ENCODE measurements around the gene BRD4. TPM values are rescaled to one million over a fixed set of nuclear protein-coding genes. Genes with fewer than 3 reads are reported as not detected.
"Not testable (repeated sequence)": the region's sequence is repeated elsewhere in the genome, so short reads cannot be mapped to it uniquely, and the experiment has no call there.

BRD4 gene
- total RNA-seq, 2 experiments from 2014 or later: 103 to 110 TPM

GRCh38 chr19:15354566-15355296 is 22.4 kb upstream of the BRD4 start:
- no peaks in the 10 kb centered on the region for H3K27me3 Mint-ChIP-seq
- CTCF ChIA-PET: no interaction called here
- peaks cover 3% of the 10 kb centered on the region for H3K4me1 Mint-ChIP-seq

DNA sequence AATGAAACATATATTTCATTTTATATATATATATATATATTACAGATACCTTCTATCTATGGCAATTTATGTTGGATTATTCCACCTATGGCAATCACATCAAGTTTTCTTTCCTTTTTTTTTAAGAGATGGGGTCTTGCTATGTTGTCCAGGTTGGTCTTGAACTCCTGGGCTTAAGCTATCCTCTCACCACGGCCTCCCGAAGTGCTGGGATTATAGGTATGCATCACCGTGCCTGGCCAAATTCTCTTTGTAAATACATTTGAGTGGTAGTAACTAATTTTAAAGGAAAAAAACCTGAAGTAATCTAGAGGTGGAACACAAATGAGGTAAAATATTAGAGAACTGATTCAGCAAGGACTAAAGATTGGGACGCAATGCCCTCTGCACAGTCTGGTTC is 21.6 kb upstream of the BRD4 start:
- Mint-ChIP-seq H3K27me3 (no peaks in the 10 kb centered on the region), H3K9me3 (no peaks in the 10 kb centered on the region), H3K4me3 (no peak overlapping the region), H3K36me3 (ENCODE audit: low read depth) (peaks cover 42% of the 10 kb centered on the region), H3K27ac (no peak overlapping the region), H3K4me1 (no peaks in the 10 kb centered on the region)
- POLR2A ChIA-PET: no interaction called here
- DNase-seq: no peak
- CTCF ChIA-PET: no interaction called here

More at GRCh38 chr19:15354566-15355296, 22.4 kb upstream of the BRD4 start:
- DNase-seq: no peak
- Mint-ChIP-seq H3K4me3 (no peak overlapping the region), H3K36me3 (ENCODE audit: low read depth) (peaks cover 47% of the 10 kb centered on the region), H3K9me3 (no peaks in the 10 kb centered on the region), H3K27ac (no peak overlapping the region)
- POLR2A ChIA-PET: no interaction called here

- DNase-seq, H3K4me1 Mint-ChIP-seq, H3K27ac Mint-ChIP-seq, H3K9me3 Mint-ChIP-seq, H3K27me3 Mint-ChIP-seq, H3K4me3 Mint-ChIP-seq: not testable (repeated sequence)
- ChIA-PET POLR2A (interaction anchor here (0.9 kb wide), 1 partner anchor 26 kb away, joined by 3 read pairs; no protein-coding TSS in a partner anchor), CTCF (interaction anchor here (0.7 kb wide), 1 partner anchor 261 kb away, joined by 3 read pairs; no protein-coding TSS in a partner anchor)
- H3K36me3 Mint-ChIP-seq (ENCODE audit: low read depth): peaks cover 29% of the 10 kb centered on the region
Measured at GRCh38 chr19:15352535-15352934, 20.2 kb upstream of the BRD4 start.

GRCh38 chr19:15341328-15341727 is 9.0 kb upstream of the BRD4 start:
- DNase-seq; H3K9me3 Mint-ChIP-seq; POLR2A ChIA-PET; H3K36me3 Mint-ChIP-seq (ENCODE audit: low read depth); H3K27ac Mint-ChIP-seq; H3K4me1 Mint-ChIP-seq; H3K4me3 Mint-ChIP-seq; H3K27me3 Mint-ChIP-seq; CTCF ChIA-PET: not testable (repeated sequence)

GRCh38 chr19:15340086-15340485 is 7.7 kb upstream of the BRD4 start:
- no peak overlapping the region for H3K4me3 Mint-ChIP-seq
- no peak for DNase-seq
- no peak overlapping the region for H3K27ac Mint-ChIP-seq
- H3K4me1 Mint-ChIP-seq: no peaks in the 10 kb centered on the region
- H3K27me3 Mint-ChIP-seq: no peaks in the 10 kb centered on the region
- ChIA-PET POLR2A (no interaction called here), CTCF (no interaction called here)
- H3K36me3 Mint-ChIP-seq (ENCODE audit: low read depth): peaks cover 5% of the 10 kb centered on the region
- H3K9me3 Mint-ChIP-seq: no peaks in the 10 kb centered on the region

DNA sequence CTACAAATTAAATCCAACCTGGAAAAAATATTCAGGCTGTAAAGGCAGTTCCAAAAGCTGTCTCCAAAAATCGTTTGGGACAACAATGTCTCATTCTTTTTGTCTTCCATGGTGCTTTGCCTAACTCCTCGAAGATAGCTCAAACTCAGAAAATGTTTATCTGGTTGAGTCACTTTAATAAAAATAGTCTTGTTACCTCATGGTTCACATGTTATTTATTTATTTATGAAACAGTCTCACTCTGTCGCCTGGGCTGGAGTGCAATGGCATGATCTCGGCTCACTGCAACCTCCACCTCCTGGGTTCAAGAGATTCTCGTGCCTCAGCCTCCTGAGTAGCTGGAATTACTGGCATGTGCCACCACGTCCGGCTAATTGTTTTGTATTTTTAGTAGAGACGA is 4.9 kb upstream of the BRD4 start:
- ChIA-PET POLR2A (no interaction called here), CTCF (no interaction called here)
- Mint-ChIP-seq H3K4me1 (peaks cover 6% of the 10 kb centered on the region), H3K27me3 (no peaks in the 10 kb centered on the region), H3K4me3 (no peak overlapping the region), H3K36me3 (ENCODE audit: low read depth) (no peaks in the 10 kb centered on the region), H3K9me3 (no peaks in the 10 kb centered on the region), H3K27ac (no peak overlapping the region)
- no peak for DNase-seq

DNA sequence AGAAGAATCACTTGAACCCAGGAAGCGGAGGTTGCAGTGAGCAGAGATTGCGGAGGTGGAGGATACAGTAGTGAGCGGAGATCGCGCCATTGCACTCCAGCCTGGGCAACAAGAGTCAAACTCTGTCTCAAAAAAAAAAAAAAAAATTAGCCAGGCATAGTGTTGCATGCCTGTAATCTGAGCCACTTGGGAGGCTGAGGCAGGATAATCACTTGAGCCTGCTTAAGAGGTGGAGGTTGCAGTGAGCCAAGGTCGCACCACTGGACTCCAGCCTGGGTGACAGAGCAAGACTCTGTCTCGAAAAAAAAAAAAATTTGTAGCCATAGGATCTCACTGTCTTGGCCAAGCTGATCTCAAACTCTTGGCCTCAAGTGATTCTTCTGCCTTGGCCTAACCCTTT is 3.7 kb upstream of the BRD4 start:
- H3K4me1 Mint-ChIP-seq; H3K9me3 Mint-ChIP-seq; CTCF ChIA-PET; DNase-seq; H3K36me3 Mint-ChIP-seq (ENCODE audit: low read depth); H3K27ac Mint-ChIP-seq; H3K27me3 Mint-ChIP-seq; H3K4me3 Mint-ChIP-seq: not testable (repeated sequence)
- POLR2A ChIA-PET: interaction anchor here (1.0 kb wide), 1 partner anchor 12 kb away, joined by 3 read pairs; no protein-coding TSS in a partner anchor

DNA sequence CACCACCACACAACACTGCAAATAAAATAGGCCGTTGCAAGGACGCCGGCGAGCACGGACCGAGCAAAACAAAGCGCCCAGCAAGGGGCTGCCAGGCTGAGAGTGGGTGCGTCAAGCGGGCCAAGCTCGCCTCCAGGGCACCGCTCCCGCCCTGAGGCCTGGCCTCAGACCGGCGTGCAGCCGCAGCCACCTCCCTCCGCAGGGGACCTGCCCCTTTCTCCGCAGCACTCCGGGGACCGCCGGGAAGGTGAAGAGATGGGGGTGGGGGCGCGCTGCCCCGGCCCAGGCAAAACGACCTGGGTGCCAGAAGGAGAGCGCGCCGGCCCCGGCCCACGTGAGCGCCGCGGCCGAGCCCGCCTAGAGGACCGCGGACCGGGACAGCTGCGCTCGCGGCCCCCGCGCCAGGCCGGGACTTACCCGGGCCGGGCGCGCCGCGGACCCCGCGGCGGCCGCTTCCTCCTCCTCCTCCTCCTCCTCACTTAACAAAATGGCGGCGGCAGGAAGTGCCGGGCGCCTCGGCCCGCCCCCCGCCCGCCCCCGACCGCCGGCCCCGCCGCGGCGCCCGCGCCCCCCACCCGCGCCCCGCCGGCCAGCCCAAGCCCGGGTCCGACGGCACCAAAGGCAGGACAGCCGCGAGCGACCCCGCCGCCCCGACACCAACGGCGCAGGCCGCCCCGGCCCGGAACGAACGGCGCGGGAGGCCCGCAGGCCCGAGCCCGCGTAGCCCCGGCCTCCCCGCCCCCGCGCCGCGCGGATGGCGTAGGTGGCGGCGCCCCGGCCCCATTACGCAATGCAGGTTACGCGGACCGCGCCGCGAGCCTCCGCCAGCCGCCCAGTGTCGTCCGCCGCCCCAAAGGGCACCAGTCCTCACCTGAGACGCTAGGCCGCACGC is 674 bp downstream of the BRD4 start:
- peaks cover 23% of the 10 kb centered on the region for H3K36me3 Mint-ChIP-seq (ENCODE audit: low read depth)
- no peaks in the 10 kb centered on the region for H3K9me3 Mint-ChIP-seq
- CTCF ChIA-PET: interaction anchor here (1.5 to 2.1 kb wide), 2 partner anchors 87 to 224 kb away, joined by 4 to 9 read pairs; partner anchors contain the start of gene AKAP8L
- H3K4me1 Mint-ChIP-seq: peaks cover 44% of the 10 kb centered on the region
- peak overlapping the region; percentile 91 for H3K27ac Mint-ChIP-seq
- no peaks in the 10 kb centered on the region for H3K27me3 Mint-ChIP-seq
- DNase-seq: peak; percentile 63
- POLR2A ChIA-PET: interaction anchor here (1.0 to 6.5 kb wide), 15 partner anchors 14 to 505 kb away, joined by 3 to 75 read pairs (median 5); partner anchors contain the start of genes AKAP8 and AKAP8L
- H3K4me3 Mint-ChIP-seq: peak overlapping the region; percentile 95

DNA sequence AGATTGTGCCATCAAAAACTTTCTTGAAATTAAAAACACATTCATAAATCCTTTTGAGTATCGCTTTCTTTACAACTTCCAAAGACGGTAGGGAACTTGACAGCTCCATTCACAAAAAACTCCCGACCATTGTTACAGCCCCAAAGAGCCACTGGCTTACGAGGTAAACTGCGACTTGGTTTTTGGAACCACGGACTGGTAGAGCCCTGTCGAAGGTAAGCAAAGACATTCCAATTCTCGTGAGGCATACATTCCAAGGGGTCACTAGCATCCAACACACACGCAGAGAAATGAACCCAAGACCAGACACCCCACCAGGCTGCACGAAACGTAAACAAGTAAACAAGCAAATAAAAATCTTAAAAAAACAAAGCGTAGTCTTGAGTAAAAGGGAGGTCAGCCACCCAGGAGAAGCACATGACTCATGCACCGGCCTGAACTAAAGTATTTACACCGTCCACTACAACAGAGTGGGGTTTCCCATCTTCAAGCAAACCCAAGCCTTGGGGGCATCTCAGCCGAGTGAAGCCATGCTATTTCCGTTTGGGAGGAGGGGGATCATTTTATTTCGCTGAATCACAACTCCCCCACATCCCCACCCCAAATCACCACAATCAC is 1.4 kb downstream of the BRD4 start:
- ChIA-PET CTCF (no interaction called here), POLR2A (interaction anchor here (0.5 to 6.5 kb wide), 8 partner anchors 14 to 88 kb away, joined by 3 to 75 read pairs (median 4); partner anchors contain the start of genes AKAP8 and AKAP8L)
- Mint-ChIP-seq H3K4me1 (peaks cover 50% of the 10 kb centered on the region), H3K9me3 (no peaks in the 10 kb centered on the region), H3K36me3 (ENCODE audit: low read depth) (peaks cover 25% of the 10 kb centered on the region), H3K4me3 (peak overlapping the region; percentile 95), H3K27me3 (no peaks in the 10 kb centered on the region), H3K27ac (peak overlapping the region; percentile 91)
- DNase-seq: peak; percentile 22

- Mint-ChIP-seq H3K4me3 (no peak overlapping the region), H3K27me3 (no peaks in the 10 kb centered on the region), H3K4me1 (peaks cover 69% of the 10 kb centered on the region), H3K36me3 (ENCODE audit: low read depth) (peaks cover 28% of the 10 kb centered on the region), H3K27ac (no peak overlapping the region), H3K9me3 (no peaks in the 10 kb centered on the region)
- DNase-seq: no peak
- ChIA-PET POLR2A (no interaction called here), CTCF (no interaction called here)
Measured at GRCh38 chr19:15328312-15328711, 4.0 kb downstream of the BRD4 start.

DNA sequence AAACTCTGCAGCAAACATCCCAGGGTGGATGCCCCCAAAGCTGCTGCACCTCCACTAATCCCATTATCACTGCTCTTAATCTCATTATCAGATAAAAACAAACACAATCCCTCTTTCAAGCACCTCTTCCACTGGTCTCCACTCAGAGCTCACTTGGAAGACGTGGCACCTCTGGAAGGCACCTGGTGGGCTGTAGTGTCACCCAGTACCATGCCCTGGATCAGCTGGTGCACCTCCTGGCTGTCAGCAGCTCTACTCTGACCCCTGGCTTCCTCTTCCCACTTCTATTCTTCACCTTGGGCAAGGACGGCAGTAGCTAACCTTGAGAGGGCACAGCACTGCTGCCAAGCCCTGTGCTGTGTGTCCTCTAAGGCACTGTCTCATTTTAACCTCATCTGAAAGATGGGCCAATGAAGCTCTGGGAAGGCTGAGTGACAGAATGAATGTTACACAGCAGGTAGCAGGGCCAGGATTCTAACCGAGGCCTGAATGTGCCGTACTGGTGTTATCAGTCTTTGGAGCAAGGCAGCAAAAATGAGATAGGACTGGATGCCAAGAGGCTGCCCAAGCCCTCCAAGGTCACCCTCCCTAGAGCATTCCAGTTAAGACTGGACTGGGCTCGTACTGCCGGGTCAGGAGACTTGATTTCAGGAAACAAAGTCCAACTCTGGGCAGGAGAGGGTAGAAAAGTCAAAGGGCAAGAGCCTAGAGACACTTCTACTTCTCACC is 7.4 kb downstream of the BRD4 start:
- CTCF ChIA-PET: interaction anchor here (1.0 to 1.4 kb wide), 2 partner anchors 9 to 94 kb away, joined by 3 read pairs; partner anchors contain the start of gene AKAP8L
- no peak overlapping the region for H3K27ac Mint-ChIP-seq
- no peak overlapping the region for H3K4me3 Mint-ChIP-seq
- H3K36me3 Mint-ChIP-seq (ENCODE audit: low read depth): peaks cover 25% of the 10 kb centered on the region
- DNase-seq: no peak
- POLR2A ChIA-PET: interaction anchor here (1.1 to 1.9 kb wide), 3 partner anchors 11 to 53 kb away, joined by 3 to 4 read pairs (median 3); no protein-coding TSS in a partner anchor
- H3K4me1 Mint-ChIP-seq: peaks cover 75% of the 10 kb centered on the region
- H3K9me3 Mint-ChIP-seq: no peaks in the 10 kb centered on the region
- H3K27me3 Mint-ChIP-seq: no peaks in the 10 kb centered on the region

DNA sequence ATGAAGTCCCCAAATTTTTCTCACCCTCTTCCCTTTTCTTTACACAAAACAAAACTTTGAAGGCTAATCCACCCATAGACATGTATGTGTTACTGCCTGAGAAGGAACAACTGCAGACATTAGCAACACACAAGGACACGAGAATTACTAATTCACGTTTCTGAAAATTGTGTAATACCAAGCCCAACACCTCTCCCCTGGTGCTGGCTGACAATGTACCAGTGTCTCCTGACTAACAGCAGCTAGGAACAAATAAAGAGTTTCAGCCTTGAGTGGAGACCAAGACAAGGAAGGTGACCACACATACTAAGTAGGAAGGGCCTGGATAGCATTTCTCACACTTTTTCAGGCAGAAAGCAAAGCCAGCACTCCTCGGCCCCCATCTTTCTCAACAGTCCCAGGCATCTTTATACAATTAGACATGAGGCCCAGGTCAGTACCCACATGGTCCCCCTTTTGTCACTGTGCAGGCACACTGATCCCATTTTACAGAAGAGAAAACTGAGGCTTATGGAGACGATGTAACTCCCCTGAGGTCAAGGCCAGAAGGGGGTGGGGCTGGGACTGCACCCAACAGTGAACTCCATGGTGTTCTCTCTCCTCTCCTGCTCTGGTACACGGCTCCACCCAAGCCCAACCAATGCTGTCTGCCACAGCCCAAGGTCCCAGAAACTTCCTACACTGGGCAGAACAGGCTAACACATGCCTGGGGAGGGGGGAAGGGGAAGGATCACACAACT is 8.7 kb downstream of the BRD4 start:
- Mint-ChIP-seq H3K4me3 (no peak overlapping the region), H3K36me3 (ENCODE audit: low read depth) (peaks cover 17% of the 10 kb centered on the region), H3K9me3 (no peaks in the 10 kb centered on the region), H3K4me1 (peaks cover 75% of the 10 kb centered on the region), H3K27me3 (no peaks in the 10 kb centered on the region), H3K27ac (no peak overlapping the region)
- ChIA-PET POLR2A (interaction anchor here (1.1 to 1.9 kb wide), 3 partner anchors 12 to 54 kb away, joined by 3 to 4 read pairs (median 3); no protein-coding TSS in a partner anchor), CTCF (no interaction called here)
- no peak for DNase-seq
